Measurements from ENCODE around the gene CCDC85C.

The CCDC85C gene

GRCh38 chr14:99503848-99504453, 100.1 kb downstream of the CCDC85C start:
- no peak for TF ChIP-seq CTCF (IDR thresholded peaks at IDR 0.05; ENCODE audit: low read depth, low read length)
- no peak overlapping the region for H3K4me3 ChIP-seq (ENCODE audit: low read depth, low read length)

- no peak for TF ChIP-seq CTCF (IDR thresholded peaks at IDR 0.05; ENCODE audit: low read depth, low read length)
- H3K4me3 ChIP-seq (ENCODE audit: low read depth, low read length): no peak overlapping the region
Measured at GRCh38 chr14:99502989-99503421, 101.0 kb downstream of the CCDC85C start.

DNA sequence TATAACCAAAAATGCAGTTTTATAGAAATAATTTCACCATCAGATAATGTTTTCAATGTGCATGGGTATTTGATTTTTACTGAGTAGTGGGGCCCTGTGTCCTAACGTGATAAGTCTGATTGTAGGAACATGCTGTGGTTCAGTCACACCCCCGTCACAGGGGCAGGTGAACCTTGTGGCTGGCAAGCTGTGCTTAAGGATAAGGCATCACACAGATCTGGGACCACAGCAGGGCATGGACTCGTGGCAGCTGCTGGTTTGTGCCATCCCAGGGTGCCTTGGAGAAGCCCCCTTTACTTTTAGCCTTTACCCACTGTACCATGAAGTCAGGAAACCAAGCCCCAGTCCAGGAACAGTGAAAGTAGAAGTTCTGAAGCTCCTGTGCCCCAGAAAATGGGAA, 106.1 kb downstream of the CCDC85C start:
- no peak overlapping the region for H3K4me3 ChIP-seq (ENCODE audit: low read depth, low read length)

GRCh38 chr14:99497341-99497740, 106.7 kb downstream of the CCDC85C start:
- H3K4me3 ChIP-seq (ENCODE audit: low read depth, low read length): no peak overlapping the region
- TF ChIP-seq CTCF (IDR thresholded peaks at IDR 0.05; ENCODE audit: low read depth, low read length): no peak

More for the DNA sequence above, 106.1 kb downstream of the CCDC85C start:
- TF ChIP-seq CTCF (IDR thresholded peaks at IDR 0.05; ENCODE audit: low read depth, low read length): no peak

DNA sequence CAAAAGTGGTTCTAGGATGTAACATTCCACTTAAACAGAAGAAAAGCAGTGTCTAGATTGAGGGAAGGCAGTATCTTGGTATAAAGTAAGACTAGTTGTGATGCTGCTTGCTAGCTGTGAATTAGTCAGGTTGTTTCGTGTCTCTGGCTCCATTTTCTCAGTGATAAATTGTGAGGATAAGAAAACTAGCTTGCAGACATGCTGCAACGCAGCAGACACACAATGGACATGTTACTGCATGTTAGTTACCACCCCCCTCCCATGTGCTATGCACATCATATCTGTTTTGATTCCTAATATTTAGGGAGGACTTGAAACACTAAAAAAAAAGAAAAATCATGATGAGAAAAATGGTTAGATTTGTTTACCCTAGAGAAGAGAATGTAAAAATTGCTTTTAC, 119.9 kb downstream of the CCDC85C start:
- TF ChIP-seq CTCF (IDR thresholded peaks at IDR 0.05; ENCODE audit: low read depth, low read length): no peak
- no peak overlapping the region for H3K4me3 ChIP-seq (ENCODE audit: low read depth, low read length)

DNA sequence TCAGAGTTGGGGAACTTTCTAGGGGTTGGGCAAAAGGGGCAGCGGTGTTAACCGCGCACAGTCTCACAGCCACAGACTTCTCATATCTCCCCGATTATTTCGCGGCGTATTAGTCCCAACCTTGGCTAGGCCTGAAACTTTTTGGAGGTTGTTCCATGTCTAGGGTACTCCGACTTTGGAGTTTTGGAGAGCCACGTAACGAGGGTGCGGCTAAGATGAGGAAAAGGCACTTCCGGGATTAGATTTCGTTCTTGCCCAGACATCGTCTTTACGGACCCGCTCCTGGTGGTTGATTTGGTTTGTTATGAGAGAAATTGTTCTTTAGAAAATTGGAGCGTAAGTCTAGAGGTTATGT, 122.3 kb downstream of the CCDC85C start:
- TF ChIP-seq CTCF (IDR thresholded peaks at IDR 0.05; ENCODE audit: low read depth, low read length): no peak
- peak overlapping the region; percentile 94 for H3K4me3 ChIP-seq (ENCODE audit: low read depth, low read length)

GRCh38 chr14:99480917-99481744, 122.9 kb downstream of the CCDC85C start, which contains the start of gene CCNK:
Gene CCNK (plus strand): TSS chr14:99481409. CDS start chr14:99492678, 11,269 bp downstream.
- H3K4me3 ChIP-seq (ENCODE audit: low read depth, low read length): peak within 1 kb of the TSS; percentile 94
- TF ChIP-seq CTCF (IDR thresholded peaks at IDR 0.05; ENCODE audit: low read depth, low read length): no peak
